ENCODE results near the gene GJA1. TPM values are rescaled to one million over a fixed set of nuclear protein-coding genes. Genes with fewer than 3 reads are reported as not detected.

Gene GJA1
- total and polyA plus RNA-seq, 2 of the 8 experiments (the other 6 are each of a cell fraction or from before 2014, with no cell fraction given) = 468 to 795 TPM

- TF ChIP-seq CHD7 (IDR thresholded peaks at IDR 0.05; ENCODE audit: insufficient replicate concordance, low read length) = no peak
Measured at GRCh38 chr6:121480099-121480713, 44.8 kb downstream of the GJA1 start (continued).
